OCI-LY7 (cell line): ENCODE results near the gene GNAZ. TPM values are rescaled to one million over a fixed set of nuclear protein-coding genes. Genes with fewer than 3 reads are reported as not detected.
"Not testable (repeated sequence)": the region's sequence is repeated elsewhere in the genome, so short reads cannot be mapped to it uniquely, and the experiment has no call there.

ENCODE experiments used
- BruUV-seq: library from RNA; stranded (reverse); fragments of 400-500 nt; replicated peaks from 2 replicates; lab custom pipeline; 2021; lab: Mats Ljungman, UMichigan
- CTCF ChIA-PET: fragments of 300-600 bp; sonication (Branson Sonifier 250); formaldehyde crosslinking; loops from one replicate; lab custom pipeline; 2022; ENCODE audit warnings: antibody characterized with exemption; ENCODE audit not compliant: unreplicated experiment; lab: Charles Lee
- POLR2A ChIA-PET: fragments of 300-600 bp; sonication (Branson Sonifier 250); formaldehyde crosslinking; loops from one replicate; lab custom pipeline; 2022; ENCODE audit warnings: antibody characterized with exemption; lab: Charles Lee
- DNase-seq: peaks from one replicate; pipeline ENCODE4 v3.0.0-alpha.2; 2015; ENCODE audit warnings: low spot score
- H2AFZ ChIP-seq: fragments of 200-600 bp; sonication (generic), shearing (Covaris generic); 2 replicates; pipeline ENCODE4 v1.6.1; 2014; ENCODE audit warnings: mild to moderate bottlenecking, antibody characterized with exemption, low read length, moderate library complexity
- H3K27ac ChIP-seq: fragments of 200-600 bp; sonication (generic); 2 replicates; pipeline ENCODE4 v1.5.1; 2014; ENCODE audit warnings: mixed run types, low read depth, mild to moderate bottlenecking, moderate library complexity, low read length, inconsistent platforms; ENCODE audit not compliant: poor library complexity, severe bottlenecking
- H3K36me3 ChIP-seq: fragments of 200-600 bp; sonication (generic); 2 replicates; pipeline ENCODE4 v1.6.1; 2014; ENCODE audit warnings: mild to moderate bottlenecking, antibody characterized with exemption, low read length, moderate library complexity, mixed read lengths; ENCODE audit not compliant: insufficient read depth
- H3K4me1 ChIP-seq: fragments of 200-600 bp; sonication (generic); 2 replicates; pipeline ENCODE4 v1.5.1; 2014; ENCODE audit warnings: mild to moderate bottlenecking, low read length; ENCODE audit not compliant: insufficient read depth, poor library complexity, severe bottlenecking
- H3K4me2 ChIP-seq: fragments of 200-600 bp; sonication (generic); 2 replicates; pipeline ENCODE4 v1.6.1; 2014; ENCODE audit warnings: mild to moderate bottlenecking, low read length
- H3K4me3 ChIP-seq: fragments of 200-600 bp; sonication (generic); 2 replicates; pipeline ENCODE4 v1.5.1; 2014; ENCODE audit warnings: mild to moderate bottlenecking, low read depth, low read length; ENCODE audit not compliant: poor library complexity, severe bottlenecking
- H3K79me2 ChIP-seq: fragments of 200-600 bp; sonication (generic); 2 replicates; pipeline ENCODE4 v1.6.1; 2016; ENCODE audit warnings: low read depth, mild to moderate bottlenecking, low read length, moderate library complexity, mixed read lengths; ENCODE audit not compliant: insufficient read depth
- H3K9me2 ChIP-seq: fragments of 200-600 bp; sonication (generic); 2 replicates; pipeline ENCODE4 v1.6.1; 2016; ENCODE audit warnings: mild to moderate bottlenecking, low read length, mixed read lengths; ENCODE audit not compliant: insufficient read depth
- H3K9me3 ChIP-seq: fragments of 200-600 bp; sonication (generic); 2 replicates; pipeline ENCODE4 v1.6.1; 2014; ENCODE audit warnings: mild to moderate bottlenecking, mixed run types, low read length, mixed read lengths
- H4K20me1 ChIP-seq: fragments of 200-600 bp; sonication (generic); 2 replicates; pipeline ENCODE4 v1.6.1; 2014; ENCODE audit warnings: mild to moderate bottlenecking, antibody characterized with exemption, low read length, moderate library complexity, mixed read lengths; ENCODE audit not compliant: insufficient read depth
- CTCF ChIP-seq: fragments of 200-600 bp; sonication (generic); conservative IDR thresholded peaks from 2 replicates; pipeline ENCODE4 v1.5.1; 2014; ENCODE audit warnings: mild to moderate bottlenecking, antibody characterized with exemption, low read length, moderate library complexity, mixed read lengths
- EZH2phosphoT487 ChIP-seq: fragments of 200-600 bp; sonication (generic); IDR thresholded peaks from 2 replicates; pipeline ENCODE4 v1.6.1; 2018; ENCODE audit warnings: low read depth, borderline replicate concordance, mild to moderate bottlenecking, mixed run types, antibody characterized with exemption, low read length, moderate library complexity, mixed read lengths
- intact Hi-C: fragments of 100-400 bp; cut with micrococcal nuclease; formaldehyde crosslinking; loops from one replicate; pipeline ENCODE4 v1.10.0; 2022; ENCODE audit not compliant: unreplicated experiment
- total RNA-seq, 2 experiments: library from RNA; depleted of rRNA in 1 of 2; stranded (reverse); fragments of >200 nt in 1 of 2; shearing (Covaris generic) in 1 of 2; gene quantifications; 2 replicates each; pipeline ENCODE4 v1.2.3, GENCODE V29; 2014 to 2022

Gene GNAZ
- total RNA-seq, 2 experiments from 2014 or later, result 38.5 to 46.4 TPM

GRCh38 chr22:23047742-23048141, 22.6 kb upstream of the GNAZ start:
- Histone ChIP-seq H3K36me3 (peaks cover 15% of the 10 kb centered on the region; the same call in 1 of the 2 replicates), H3K9me2 (no peaks in the 10 kb centered on the region), H2AFZ (no peak overlapping the region), H3K9me3 (peaks cover 58% of the 10 kb centered on the region), H3K4me2 (no peak overlapping the region), H3K4me3 (no peak overlapping the region), H3K4me1 (peaks cover 11% of the 10 kb centered on the region), H3K27ac (no peak overlapping the region), H4K20me1 (no peaks in the 10 kb centered on the region), H3K79me2 (no peaks in the 10 kb centered on the region)
- intact Hi-C loops, result no loop called here
- CTCF ChIA-PET, result no interaction called here
- TF ChIP-seq CTCF (no peak), EZH2phosphoT487 (no peak)
- no peak for DNase-seq
- no TSS peak for BruUV-seq
- POLR2A ChIA-PET, result interaction anchor here (0.6 to 2.7 kb wide), 3 partner anchors 11 to 22 kb away, joined by 4 to 11 read pairs (median 5); no protein-coding TSS in a partner anchor

DNA sequence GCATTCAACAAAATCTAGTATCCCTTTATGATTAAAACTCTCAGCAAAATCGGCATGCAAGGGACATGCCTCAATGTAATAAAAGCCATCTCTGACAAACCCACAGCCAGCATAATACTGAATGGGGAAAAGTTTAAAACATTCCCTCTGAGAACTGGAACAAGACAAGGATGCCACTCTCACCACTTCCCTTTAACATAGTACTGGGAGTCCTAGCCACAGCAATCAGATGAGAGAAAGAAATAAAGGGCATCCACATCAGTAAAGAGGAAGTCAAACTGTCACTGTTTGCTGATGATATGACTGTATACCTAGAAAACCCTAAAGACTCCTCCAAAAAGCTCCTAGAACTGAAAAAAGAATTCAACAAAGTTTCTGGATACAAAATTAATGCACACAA, 19.8 kb upstream of the GNAZ start:
- H3K4me2 ChIP-seq, CTCF ChIA-PET, intact Hi-C loops, H3K4me3 ChIP-seq, BruUV-seq, H4K20me1 ChIP-seq, H2AFZ ChIP-seq, H3K9me2 ChIP-seq, DNase-seq, H3K79me2 ChIP-seq, H3K27ac ChIP-seq: not testable (repeated sequence)
- POLR2A ChIA-PET, result interaction anchor here (1.7 kb wide), 1 partner anchor 14 kb away, joined by 4 read pairs; no protein-coding TSS in a partner anchor
- H3K9me3 ChIP-seq, result peaks cover 51% of the 10 kb centered on the region
- H3K36me3 ChIP-seq, result peaks cover 11% of the 10 kb centered on the region; the same call in 1 of the 2 replicates
- H3K4me1 ChIP-seq, result peaks cover 26% of the 10 kb centered on the region

- BruUV-seq, result no TSS peak
- Histone ChIP-seq H3K9me2 (no peaks in the 10 kb centered on the region), H3K4me3 (no peak overlapping the region), H3K36me3 (peaks cover 4% of the 10 kb centered on the region; the same call in 1 of the 2 replicates), H2AFZ (no peak overlapping the region), H3K4me2 (no peak overlapping the region), H3K9me3 (peaks cover 45% of the 10 kb centered on the region), H3K79me2 (no peaks in the 10 kb centered on the region), H4K20me1 (no peaks in the 10 kb centered on the region), H3K4me1 (peaks cover 28% of the 10 kb centered on the region), H3K27ac (no peak overlapping the region)
- no peak for TF ChIP-seq CTCF
- TF ChIP-seq EZH2phosphoT487, result no peak
- no peak for DNase-seq
- ChIA-PET CTCF (no interaction called here), POLR2A (no interaction called here)
- intact Hi-C loops, result no loop called here
Measured at GRCh38 chr22:23053051-23053707, 17.1 kb upstream of the GNAZ start.
